Erythroblast (primary cell): ENCODE results near the gene OR8G5.

Experiments used
- GATA1 ChIP-seq: IDR thresholded peaks from 2 replicates; pipeline ENCODE4 v1.6.1; 2011; ENCODE audit warnings: low read depth, mild to moderate bottlenecking, control low read depth, low read length, moderate library complexity
- POLR2A ChIP-seq: IDR thresholded peaks from 2 replicates; pipeline ENCODE4 v1.6.1; 2011; ENCODE audit warnings: mild to moderate bottlenecking, low read length

DNA sequence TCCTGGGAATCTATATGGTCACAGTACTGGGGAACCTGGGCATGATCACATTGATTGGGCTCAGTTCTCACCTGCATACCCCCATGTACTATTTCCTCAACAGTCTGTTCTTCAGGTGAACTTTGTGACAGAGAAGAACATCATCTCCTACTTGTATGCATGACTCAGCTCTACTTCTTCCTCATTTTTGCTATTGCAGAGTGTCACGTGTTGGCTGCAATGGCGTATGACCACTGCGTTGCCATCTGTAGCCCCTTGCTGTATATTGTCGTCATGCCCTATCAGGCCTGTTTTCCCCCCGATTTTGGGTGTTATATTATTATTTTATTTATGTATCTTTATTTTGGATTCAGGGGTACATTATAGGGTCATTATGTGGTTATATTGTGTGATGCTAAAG lies 17.7 kb upstream of the OR8G5 start:
- TF ChIP-seq POLR2A (no peak), GATA1 (no peak)
